Fibroblast of mammary gland (primary cell): ENCODE results near the gene KRTAP10-3.

Source experiments
- DNase-seq: peaks from one replicate; pipeline ENCODE4 v3.0.0-alpha.2; 2010; ENCODE audit warnings: low read depth
- H3K4me3 ChIP-seq: 2 replicates; pipeline ENCODE4 v1.5.1; 2011; ENCODE audit warnings: low read depth, mild to moderate bottlenecking, low read length, moderate library complexity; ENCODE audit not compliant: control insufficient read depth
- TF ChIP-seq, protein P1 (sequence below): conservative IDR thresholded peaks from 2 replicates; pipeline ENCODE4 v1.5.1; 2011; ENCODE audit warnings: low read depth, low read length, inconsistent platforms; ENCODE audit not compliant: control insufficient read depth, insufficient read depth

The KRTAP10-3 gene

GRCh38 chr21:44511219-44511937, 47.2 kb downstream of the KRTAP10-3 start:
- no peak for DNase-seq
- TF ChIP-seq, protein P1, sequence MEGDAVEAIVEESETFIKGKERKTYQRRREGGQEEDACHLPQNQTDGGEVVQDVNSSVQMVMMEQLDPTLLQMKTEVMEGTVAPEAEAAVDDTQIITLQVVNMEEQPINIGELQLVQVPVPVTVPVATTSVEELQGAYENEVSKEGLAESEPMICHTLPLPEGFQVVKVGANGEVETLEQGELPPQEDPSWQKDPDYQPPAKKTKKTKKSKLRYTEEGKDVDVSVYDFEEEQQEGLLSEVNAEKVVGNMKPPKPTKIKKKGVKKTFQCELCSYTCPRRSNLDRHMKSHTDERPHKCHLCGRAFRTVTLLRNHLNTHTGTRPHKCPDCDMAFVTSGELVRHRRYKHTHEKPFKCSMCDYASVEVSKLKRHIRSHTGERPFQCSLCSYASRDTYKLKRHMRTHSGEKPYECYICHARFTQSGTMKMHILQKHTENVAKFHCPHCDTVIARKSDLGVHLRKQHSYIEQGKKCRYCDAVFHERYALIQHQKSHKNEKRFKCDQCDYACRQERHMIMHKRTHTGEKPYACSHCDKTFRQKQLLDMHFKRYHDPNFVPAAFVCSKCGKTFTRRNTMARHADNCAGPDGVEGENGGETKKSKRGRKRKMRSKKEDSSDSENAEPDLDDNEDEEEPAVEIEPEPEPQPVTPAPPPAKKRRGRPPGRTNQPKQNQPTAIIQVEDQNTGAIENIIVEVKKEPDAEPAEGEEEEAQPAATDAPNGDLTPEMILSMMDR, result no peak
- H3K4me3 ChIP-seq, result no peak overlapping the region

GRCh38 chr21:44510508-44511218, 47.9 kb downstream of the KRTAP10-3 start:
- peak; percentile 17 for DNase-seq
- no peak overlapping the region for H3K4me3 ChIP-seq
- TF ChIP-seq, protein P1, result peak; percentile 46

GRCh38 chr21:44510109-44510507, 48.5 kb downstream of the KRTAP10-3 start:
- no peak overlapping the region for H3K4me3 ChIP-seq
- TF ChIP-seq, protein P1, result no peak
- DNase-seq, result no peak

DNA sequence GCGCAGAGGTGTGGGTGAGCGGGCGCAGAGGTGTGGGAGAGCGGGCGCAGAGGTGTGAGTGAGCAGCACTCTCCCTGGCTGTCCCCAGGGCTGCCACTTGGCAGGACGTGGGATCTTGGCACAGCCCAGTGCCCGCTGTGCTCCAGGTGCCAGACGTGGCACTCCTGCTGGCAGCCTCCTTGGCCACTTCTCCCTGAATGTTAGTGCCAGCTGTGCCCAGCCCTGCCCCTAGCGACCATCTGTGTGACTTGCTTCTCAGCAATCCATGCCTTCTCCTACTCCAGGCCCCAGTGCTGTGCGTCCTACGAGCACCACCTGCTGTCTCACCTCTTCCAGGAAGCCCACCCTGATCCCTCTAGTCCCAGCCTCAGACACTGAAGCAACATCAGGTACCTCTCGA, 49.1 kb downstream of the KRTAP10-3 start:
- TF ChIP-seq, protein P1, result no peak
- no peak for DNase-seq
- H3K4me3 ChIP-seq, result no peak overlapping the region

- no peak for DNase-seq
- no peak overlapping the region for H3K4me3 ChIP-seq
- TF ChIP-seq, protein P1, result no peak
Measured at GRCh38 chr21:44508711-44509445, 49.7 kb downstream of the KRTAP10-3 start.

DNA sequence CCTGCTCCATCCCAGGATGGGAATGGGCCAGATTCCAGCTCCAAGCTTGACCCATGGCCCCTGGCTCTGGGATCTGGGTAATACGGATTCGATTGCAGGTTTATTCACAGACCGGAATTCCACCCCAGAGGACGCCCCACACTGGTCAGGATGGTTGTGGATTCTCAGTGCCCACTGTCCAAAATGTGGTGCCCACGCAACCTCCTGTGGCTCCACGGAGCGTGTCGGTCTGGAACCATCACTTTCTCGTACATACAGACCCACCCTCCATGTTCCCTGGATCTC, 50.2 kb downstream of the KRTAP10-3 start:
- DNase-seq, result no peak
- TF ChIP-seq, protein P1, result no peak
- H3K4me3 ChIP-seq, result no peak overlapping the region
